ENCODE data around the gene PI4K2A.
"Not testable (repeated sequence)": the region's sequence is repeated elsewhere in the genome, so short reads cannot be mapped to it uniquely, and the experiment has no call there.

The PI4K2A gene

DNA sequence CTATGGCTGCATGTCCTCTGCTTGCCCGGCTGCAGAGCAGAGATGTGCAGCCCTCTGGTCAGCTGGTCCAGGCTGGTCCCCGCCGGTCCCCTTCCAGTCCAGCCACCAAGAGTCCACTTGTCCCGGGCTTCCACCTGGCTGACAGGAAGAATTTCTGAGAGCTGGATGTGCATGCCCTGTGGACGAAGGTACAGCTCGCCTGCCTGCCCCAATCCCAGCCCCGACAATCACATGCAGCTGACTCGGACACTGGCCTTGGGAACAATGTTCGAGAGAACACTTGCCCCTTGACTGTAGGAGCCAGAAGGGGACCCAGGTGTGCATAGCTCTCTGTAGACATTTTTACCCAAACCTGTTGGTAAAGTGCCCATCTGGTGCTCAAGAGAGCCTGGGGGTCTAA lies 34.8 kb downstream of the PI4K2A start:
- DNase-seq (ENCODE audit: low read depth in 2 of 2): no peak

- DNase-seq (ENCODE audit: low read depth in 2 of 2): peak; percentile 9 to 20
Measured at GRCh38 chr10:97676770-97677581, 36.5 kb downstream of the PI4K2A start.

GRCh38 chr10:97679594-97679993 lies 39.1 kb downstream of the PI4K2A start:
- no peak for DNase-seq (ENCODE audit: low read depth in 2 of 2)

DNA sequence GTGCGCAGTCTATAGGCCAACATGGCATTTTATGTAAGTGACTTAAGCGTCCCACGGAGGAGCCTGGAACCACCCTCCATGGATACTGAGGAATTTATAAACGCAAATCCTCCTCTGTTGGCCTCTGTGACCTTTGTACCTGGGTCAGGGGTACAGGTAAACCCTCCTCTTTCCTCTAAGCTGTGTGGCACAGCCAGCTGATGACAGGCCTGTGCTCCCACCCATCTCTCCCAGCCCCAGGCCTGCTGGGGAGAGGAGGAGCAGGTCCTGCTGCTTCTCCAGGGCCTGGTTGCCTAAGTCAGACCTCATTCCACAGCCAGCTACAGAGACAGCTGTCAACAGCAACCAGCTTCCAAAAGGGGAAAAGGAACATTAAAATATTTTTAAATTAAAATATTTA lies 41.6 kb downstream of the PI4K2A start:
- no peak for DNase-seq (ENCODE audit: low read depth in 2 of 2)

- DNase-seq (ENCODE audit: low read depth in 2 of 2): no peak
Measured at GRCh38 chr10:97683556-97684367, 43.3 kb downstream of the PI4K2A start.

DNA sequence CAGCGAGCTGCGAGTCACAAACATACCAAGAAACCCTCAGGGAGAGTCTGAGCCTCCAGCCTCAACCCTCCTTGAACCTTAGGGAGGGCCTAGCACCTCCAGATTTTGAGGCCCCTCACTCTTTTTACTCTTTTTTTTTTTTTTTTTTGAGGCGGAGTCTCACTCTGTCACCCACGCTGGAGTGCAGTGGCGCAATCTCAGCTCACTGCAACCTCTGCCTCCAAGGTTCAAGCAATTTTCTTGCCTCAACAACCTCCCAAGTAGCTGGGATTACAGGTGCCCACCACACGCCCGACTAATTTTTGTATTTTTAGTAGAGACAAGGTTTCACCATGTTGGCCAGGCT lies 43.9 kb downstream of the PI4K2A start:
- not testable (repeated sequence) for DNase-seq (ENCODE audit: low read depth in 2 of 2)

- no peak for DNase-seq (ENCODE audit: low read depth in 2 of 2)
Measured at GRCh38 chr10:97684866-97685394, 44.5 kb downstream of the PI4K2A start.

DNA sequence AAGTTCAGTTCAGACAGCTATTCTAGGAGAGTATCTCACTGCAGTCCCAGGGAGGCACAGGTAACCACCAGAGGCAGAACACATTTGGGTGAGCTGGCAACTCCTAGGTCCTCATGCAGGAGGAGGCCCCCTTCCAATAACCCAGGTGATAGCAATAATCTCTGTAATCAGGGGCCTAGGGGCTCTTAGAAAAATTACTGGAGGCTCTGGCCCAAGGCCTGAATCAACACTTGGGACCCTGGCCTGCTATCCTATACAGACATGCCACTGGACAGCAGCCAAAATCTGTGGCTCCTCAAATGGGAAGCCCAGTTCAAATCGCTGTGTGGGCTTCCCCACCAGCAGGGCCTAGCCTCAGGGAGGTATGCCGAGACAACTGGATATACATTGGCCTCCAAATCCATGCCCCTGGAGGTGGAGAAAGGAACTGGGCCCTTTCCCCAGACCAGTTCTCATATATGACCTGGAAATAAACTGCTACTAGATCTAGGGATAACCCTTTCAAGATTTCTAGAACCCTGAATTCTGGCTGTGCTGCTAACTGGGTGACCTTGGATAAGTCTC lies 45.0 kb downstream of the PI4K2A start:
- no peak for DNase-seq (ENCODE audit: low read depth in 2 of 2)

DNA sequence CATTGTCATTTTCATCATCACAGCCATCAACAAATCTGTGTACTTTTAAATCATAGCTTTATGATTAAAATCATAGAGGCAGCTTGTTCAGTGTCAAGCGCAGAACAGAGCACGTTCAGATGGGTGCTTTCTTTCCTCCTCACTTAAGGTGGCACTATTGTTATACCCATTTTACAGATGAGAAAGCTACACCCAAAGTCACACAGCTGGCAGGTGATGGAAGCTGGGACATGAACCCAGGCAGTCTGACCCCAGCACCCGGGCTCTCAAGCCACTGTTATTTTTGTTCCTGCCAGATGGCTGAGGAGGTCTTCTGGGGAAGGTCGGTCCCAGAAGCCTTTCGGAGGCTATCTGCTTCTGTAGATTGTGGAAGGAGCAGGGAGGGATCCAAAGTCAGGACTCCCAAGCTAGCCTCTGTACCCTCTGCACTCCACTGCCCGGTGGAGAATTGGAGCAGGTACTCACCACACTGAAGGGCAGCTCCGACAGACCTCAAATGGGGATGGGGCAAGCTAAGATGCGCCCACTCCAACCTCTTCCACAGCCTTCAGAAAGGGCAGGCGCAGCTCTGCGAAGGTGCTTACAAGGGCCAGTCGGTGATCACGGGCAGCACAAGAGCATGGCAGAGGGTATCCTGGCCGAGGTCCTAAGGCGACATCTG lies 46.0 kb downstream of the PI4K2A start:
- no peak for DNase-seq (ENCODE audit: low read depth in 2 of 2)

DNA sequence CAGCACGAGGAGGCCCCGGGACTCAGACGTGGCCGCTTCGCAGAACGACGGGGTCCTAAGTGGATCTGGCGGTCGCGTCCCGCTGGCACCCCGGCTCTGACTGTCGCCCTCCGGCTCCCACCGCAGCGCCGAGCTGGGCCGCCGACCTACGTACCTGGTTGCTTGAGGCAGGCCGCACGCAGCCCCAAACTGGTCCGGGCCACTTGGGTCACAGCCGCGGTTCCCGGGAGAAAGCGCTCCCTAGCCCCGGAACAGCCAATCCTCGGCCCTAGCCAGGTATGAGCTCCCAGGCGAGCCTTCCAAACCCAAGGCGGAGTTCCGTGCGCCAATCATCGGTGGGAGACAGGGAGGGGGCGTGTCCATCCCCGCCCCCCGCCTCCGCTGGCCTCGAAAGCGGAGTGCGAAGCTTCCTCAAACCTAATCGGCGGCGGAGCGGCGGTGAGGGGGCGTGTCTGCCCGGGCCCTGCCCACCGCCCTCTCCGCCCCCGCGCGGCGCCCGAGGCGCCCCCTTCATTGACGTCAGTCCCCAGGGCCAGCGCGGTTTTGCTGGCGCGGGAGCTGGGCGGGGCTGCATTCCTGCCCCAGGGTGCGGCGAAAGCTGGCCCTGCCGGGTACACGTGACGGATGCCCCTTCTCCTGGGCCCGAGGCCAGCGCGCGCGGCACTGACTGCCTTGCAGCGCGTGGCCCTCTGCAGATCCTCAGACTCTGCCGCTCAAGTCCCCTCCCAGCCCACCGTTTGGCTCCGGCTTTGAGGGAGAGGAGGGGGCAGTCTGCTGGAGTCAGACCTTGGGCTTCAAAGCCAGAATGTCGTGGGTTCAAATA lies 46.7 kb downstream of the PI4K2A start, which contains the start of gene AVPI1:
Gene AVPI1 (minus strand): TSS at position 280 of the 823 bp plus-strand sequence. CDS start 7,336 bp downstream, outside the sequence.
- peak; percentile 93 to 95 for DNase-seq (ENCODE audit: low read depth in 2 of 2)

DNA sequence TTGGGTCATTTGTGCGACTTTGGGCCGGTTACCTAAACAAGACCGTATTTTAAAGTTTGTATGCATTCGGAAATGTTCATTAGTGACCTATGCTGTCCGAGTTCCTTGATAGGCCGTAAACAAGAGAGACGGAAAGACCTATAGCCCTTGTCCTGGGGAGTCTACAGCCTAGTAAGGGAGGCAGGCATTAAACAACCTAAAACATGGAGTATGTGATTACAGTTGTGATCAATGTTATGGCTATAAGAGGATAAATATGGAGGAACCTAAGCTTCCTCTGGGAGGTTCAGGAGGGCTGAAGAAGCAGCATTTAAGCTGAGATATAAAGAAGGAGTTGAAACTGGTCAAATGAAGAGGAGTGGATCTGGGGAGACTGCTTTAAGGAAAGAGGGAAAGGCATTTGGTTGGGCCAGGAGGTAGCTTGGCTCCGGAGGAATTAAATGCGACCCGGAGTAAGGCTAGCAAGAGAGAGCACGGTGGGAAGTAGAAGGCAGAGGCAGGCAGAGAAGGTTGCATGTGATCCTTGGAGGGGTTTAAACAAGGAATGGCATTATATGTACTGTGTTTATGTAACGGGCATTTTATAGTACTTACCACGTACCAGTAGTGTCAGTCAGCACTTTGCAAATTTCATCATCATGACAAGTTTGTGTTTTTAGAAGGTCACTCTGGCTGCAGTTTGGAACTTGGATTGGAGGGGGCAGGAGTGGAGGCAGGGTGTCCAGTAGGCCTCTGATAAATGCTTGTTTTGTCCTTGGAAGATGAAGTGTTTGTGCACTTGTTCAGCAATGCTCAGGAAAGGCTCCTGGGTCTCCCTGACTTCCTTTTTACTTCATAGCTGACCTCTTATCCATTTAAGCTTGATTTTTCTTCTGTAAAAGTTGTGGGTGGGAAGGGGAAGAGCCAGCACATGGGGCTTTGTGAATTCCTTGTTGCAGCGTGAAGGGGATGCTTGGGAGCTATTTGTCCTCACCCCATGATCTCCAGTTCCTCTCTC lies 47.6 kb downstream of the PI4K2A start:
- no peak for DNase-seq (ENCODE audit: low read depth in 2 of 2)

GRCh38 chr10:97689559-97690020 lies 49.1 kb downstream of the PI4K2A start:
- DNase-seq (ENCODE audit: low read depth in 2 of 2): no peak

GRCh38 chr10:97690133-97690532 lies 49.7 kb downstream of the PI4K2A start:
- no peak for DNase-seq (ENCODE audit: low read depth in 2 of 2)

DNA sequence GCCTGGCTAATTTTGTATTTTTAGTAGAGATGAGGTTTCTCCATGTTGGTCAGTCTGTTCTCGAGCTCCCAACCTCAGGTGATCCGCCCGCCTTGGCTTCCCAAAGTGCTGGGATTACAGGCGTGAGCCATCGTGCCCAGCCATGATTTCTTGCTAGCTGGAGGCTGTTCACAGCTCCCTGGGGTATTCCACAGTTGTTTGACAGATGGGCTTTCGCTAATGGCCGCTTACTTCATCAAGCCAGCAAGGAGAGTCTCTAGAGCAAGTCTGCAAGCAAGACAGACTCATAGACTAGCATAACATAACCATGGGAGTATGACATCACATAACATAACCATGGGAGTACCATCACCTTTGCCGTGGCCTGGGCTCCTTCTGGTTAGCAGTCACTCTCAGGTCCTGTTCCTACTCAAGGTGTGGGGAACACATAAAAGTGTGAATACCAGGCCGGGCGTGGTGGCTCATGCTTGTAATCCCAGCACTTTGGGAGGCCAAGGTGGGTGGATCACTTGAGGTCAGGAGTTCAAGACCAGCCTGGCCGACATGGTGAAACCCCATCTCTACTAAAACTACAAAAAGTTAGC lies 57.7 kb downstream of the PI4K2A start:
- not testable (repeated sequence) for DNase-seq (ENCODE audit: low read depth in 2 of 2)

GRCh38 chr10:97701438-97702069 lies 61.1 kb downstream of the PI4K2A start:
- no peak for DNase-seq (ENCODE audit: low read depth in 2 of 2)

- no peak for DNase-seq (ENCODE audit: low read depth in 2 of 2)
Measured at GRCh38 chr10:97703398-97704067, 63.1 kb downstream of the PI4K2A start.

- no peak for DNase-seq (ENCODE audit: low read depth in 2 of 2)
Measured at GRCh38 chr10:97704341-97704740, 63.9 kb downstream of the PI4K2A start.

- DNase-seq (ENCODE audit: low read depth in 2 of 2): no peak
Measured at GRCh38 chr10:97705006-97705670, 64.7 kb downstream of the PI4K2A start.

Measured in stimulated activated CD8-positive, alpha-beta memory T cell treated with anti-CD3 and anti-CD28 coated beads, Interleukin-15, amount 100 ng/mL, for 4 hours (primary cell).